GM12864 (cell line): ENCODE results near the gene RAB5B.
"Not testable (repeated sequence)": the region's sequence is repeated elsewhere in the genome, so short reads cannot be mapped to it uniquely, and the experiment has no call there.

Experiments used
- DNase-seq: peaks from one replicate; pipeline ENCODE4 v3.0.0-alpha.2; 2011; ENCODE audit warnings: low read depth
- H3K4me3 ChIP-seq: 2 replicates; pipeline ENCODE4 v1.5.1; 2011; ENCODE audit warnings: mild to moderate bottlenecking, low read depth, low read length, control low read depth
- TF ChIP-seq, protein P1 (sequence below): IDR thresholded peaks from 2 replicates; pipeline ENCODE4 v1.5.1; 2011; ENCODE audit warnings: low read depth, mild to moderate bottlenecking, moderate library complexity, low read length, control low read depth, inconsistent platforms; ENCODE audit errors: missing control alignments

Gene RAB5B

DNA sequence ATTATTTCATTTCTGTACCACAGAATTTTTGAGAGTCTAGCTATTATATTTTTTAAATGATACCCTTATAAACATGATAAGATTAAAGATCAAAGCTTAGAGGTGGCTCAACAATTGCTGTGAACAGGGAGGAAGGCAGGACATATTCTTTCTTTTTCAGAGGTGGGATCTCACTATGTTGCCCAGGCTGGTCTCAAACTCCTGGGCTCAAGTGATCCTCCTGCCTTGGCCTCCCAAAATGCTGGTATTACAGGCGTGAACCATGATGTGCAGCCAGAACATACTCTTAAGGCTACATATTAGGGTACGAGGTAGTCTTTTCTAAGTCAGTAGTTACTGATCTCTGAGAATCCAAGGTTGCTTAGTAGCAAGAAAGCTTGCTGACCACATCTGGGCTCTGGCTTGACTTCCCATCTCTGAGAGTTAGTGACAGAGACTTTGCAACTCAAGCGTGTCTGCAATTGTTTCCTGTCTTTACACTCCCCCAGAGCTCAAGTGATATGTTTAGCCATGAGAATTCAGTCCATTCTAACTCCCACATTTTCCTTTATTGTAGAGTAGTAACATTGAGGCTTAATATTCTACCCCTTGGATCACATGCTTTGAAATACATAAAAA lies 8.6 kb downstream of the RAB5B start:
- DNase-seq, result no peak
- TF ChIP-seq, protein P1, sequence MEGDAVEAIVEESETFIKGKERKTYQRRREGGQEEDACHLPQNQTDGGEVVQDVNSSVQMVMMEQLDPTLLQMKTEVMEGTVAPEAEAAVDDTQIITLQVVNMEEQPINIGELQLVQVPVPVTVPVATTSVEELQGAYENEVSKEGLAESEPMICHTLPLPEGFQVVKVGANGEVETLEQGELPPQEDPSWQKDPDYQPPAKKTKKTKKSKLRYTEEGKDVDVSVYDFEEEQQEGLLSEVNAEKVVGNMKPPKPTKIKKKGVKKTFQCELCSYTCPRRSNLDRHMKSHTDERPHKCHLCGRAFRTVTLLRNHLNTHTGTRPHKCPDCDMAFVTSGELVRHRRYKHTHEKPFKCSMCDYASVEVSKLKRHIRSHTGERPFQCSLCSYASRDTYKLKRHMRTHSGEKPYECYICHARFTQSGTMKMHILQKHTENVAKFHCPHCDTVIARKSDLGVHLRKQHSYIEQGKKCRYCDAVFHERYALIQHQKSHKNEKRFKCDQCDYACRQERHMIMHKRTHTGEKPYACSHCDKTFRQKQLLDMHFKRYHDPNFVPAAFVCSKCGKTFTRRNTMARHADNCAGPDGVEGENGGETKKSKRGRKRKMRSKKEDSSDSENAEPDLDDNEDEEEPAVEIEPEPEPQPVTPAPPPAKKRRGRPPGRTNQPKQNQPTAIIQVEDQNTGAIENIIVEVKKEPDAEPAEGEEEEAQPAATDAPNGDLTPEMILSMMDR, result no peak
- H3K4me3 ChIP-seq, result no peak overlapping the region

DNA sequence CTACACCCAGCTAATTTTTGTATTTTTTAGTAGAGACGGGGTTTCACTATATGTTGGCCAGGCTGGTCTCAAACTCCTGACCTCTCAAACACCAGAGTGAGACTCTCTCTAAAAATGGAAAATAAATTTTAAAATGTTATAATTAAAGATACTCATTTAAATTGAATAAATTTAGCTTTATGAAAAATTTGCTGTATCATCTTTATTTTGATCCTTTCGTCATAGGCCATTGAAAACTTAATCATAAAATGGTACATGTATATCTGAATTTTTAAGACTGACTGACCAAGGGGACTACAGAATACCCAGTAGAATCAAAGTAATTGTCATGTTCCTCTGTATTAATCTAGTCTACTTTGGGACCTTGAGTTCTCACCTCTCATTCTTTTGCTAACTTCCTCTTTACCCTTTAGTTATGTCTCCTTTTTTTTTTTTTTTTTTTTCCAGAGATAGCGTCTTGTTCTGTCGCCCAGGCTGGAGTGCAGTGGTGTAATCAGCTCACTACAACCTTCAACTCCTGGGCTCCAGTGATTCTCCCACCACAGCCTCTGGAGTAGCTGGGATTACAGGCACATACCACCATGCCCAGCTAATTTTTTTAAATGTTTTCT lies 9.5 kb downstream of the RAB5B start:
- no peak for DNase-seq
- TF ChIP-seq, protein P1, result no peak
- H3K4me3 ChIP-seq, result no peak overlapping the region

- no peak for DNase-seq
- TF ChIP-seq, protein P1, result no peak
- no peak overlapping the region for H3K4me3 ChIP-seq
Observed at GRCh38 chr12:55984861-55985260, 11.0 kb downstream of the RAB5B start.

DNA sequence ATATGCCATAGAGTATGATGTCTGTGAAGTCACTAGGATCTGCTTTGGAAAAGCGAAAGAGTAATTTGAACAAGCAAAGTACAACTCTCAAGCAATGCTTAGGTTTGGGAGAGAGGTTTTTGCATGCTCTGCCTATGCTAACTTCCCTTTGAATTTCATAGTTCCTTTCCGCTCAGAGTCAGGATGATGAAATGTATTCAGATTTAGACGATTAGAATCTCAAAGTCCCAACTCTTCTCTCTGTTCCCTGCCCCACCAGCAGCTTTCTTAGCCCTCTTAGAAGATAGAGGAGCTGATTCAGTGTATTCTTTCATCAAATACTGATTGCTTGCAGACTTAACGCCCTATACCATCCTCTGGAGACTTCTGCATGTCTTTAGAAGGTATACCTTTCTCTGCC lies 11.5 kb downstream of the RAB5B start:
- DNase-seq, result no peak
- TF ChIP-seq, protein P1, result no peak
- H3K4me3 ChIP-seq, result no peak overlapping the region

DNA sequence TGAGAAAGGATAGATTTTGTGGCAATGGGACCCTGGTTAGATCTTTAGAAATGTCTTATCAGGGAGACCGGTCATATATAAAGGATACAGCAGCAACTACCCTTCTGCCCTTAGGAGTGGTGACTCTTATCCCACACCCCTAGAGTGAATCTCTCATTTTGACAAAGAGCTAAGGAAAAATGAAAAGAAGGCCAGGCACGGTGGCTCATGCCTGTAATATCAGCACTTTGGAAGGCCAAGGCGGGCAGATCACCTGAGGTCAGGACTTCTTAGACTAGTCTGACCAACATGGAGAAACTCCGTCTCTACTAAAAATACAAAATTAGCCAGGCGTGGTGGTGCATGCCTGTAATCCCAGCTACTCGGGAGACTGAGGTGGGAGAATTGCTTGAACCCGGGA lies 12.1 kb downstream of the RAB5B start:
- not testable (repeated sequence) for DNase-seq, H3K4me3 ChIP-seq

- no peak for DNase-seq
- no peak overlapping the region for H3K4me3 ChIP-seq
- TF ChIP-seq, protein P1, result no peak
Observed at GRCh38 chr12:55991110-55991509, 17.2 kb downstream of the RAB5B start.

- TF ChIP-seq, protein P1, result no peak
- DNase-seq, result no peak
- no peak overlapping the region for H3K4me3 ChIP-seq
Observed at GRCh38 chr12:55993230-55993853, 19.5 kb downstream of the RAB5B start.
